Nephron (organoid): ENCODE data around the gene CDKN2AIP.
"Not testable (repeated sequence)": the region's sequence is repeated elsewhere in the genome, so short reads cannot be mapped to it uniquely, and the experiment has no call there.

ENCODE experiments used
- H3K27ac Mint-ChIP-seq, 3 experiments: 2 replicates each; pipeline ENCODE4 v1.8.0; 2020; ENCODE audit warnings: mixed read lengths in 3 of 3, mild to moderate bottlenecking in 2 of 3, moderate library complexity in 1 of 3
- H3K27me3 Mint-ChIP-seq: 2 replicates; pipeline ENCODE4 v1.8.0; 2021; ENCODE audit warnings: low read depth, mild to moderate bottlenecking, moderate library complexity, mixed read lengths
- H3K36me3 Mint-ChIP-seq: 2 replicates; pipeline ENCODE4 v1.8.0; 2020; ENCODE audit warnings: low read depth, mixed read lengths
- H3K4me1 Mint-ChIP-seq: 2 replicates; pipeline ENCODE4 v1.8.0; 2020; ENCODE audit warnings: mixed read lengths
- H3K4me3 Mint-ChIP-seq, 3 experiments: 2 replicates each; pipeline ENCODE4 v1.8.0; 2020; ENCODE audit warnings: mild to moderate bottlenecking in 3 of 3, mixed read lengths in 3 of 3, moderate library complexity in 2 of 3
- H3K9me3 Mint-ChIP-seq: 2 replicates; pipeline ENCODE4 v1.8.0; 2020; ENCODE audit warnings: mixed read lengths
- TF ChIP-seq, protein P1 (sequence below), 3 experiments: fragments of 200-600 bp; sonication (generic); IDR thresholded peaks; one replicate each; pipeline ENCODE4 v1.5.0; 2021; ENCODE audit warnings: antibody characterized with exemption in 3 of 3; ENCODE audit not compliant: unreplicated experiment in 3 of 3

CDKN2AIP gene

DNA sequence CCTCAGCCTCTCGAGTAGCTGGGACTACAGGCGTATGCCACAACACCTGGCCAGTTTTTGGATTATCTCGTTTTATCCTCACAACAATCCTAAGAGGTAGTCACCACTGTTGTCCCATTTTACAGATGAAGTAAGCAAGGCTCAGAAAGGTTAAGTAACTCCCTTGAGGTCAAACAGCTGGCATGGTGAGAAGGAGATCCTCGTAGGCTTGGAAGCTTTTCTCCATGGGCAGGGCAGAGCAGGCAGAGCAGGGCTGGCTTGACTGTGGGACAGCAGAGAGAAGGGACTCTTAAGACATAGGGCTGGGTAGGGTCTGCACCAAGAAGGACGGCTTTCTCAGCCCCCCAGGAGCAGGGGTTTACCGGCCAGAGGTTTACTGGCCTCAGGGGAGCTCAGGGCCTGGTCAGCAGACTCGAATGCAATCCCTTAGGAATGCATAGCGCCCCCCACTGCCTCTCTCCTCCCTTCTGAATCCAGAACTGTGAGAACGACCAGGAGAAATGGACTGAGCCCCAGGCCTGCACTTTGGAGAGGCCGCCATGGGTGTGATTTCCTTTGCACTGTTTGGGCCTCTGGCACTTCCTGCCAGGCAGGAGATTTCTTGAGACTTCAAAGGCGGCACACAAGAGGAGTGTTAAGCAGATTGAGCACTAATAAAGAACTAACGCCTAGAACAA, 14.0 kb upstream of the CDKN2AIP start:
- H3K9me3 Mint-ChIP-seq: no peaks in the 10 kb centered on the region
- H3K27ac Mint-ChIP-seq: peak overlapping the region; percentile 54 to 75 (median 57)
- no peaks in the 10 kb centered on the region for H3K4me1 Mint-ChIP-seq
- TF ChIP-seq, protein P1, sequence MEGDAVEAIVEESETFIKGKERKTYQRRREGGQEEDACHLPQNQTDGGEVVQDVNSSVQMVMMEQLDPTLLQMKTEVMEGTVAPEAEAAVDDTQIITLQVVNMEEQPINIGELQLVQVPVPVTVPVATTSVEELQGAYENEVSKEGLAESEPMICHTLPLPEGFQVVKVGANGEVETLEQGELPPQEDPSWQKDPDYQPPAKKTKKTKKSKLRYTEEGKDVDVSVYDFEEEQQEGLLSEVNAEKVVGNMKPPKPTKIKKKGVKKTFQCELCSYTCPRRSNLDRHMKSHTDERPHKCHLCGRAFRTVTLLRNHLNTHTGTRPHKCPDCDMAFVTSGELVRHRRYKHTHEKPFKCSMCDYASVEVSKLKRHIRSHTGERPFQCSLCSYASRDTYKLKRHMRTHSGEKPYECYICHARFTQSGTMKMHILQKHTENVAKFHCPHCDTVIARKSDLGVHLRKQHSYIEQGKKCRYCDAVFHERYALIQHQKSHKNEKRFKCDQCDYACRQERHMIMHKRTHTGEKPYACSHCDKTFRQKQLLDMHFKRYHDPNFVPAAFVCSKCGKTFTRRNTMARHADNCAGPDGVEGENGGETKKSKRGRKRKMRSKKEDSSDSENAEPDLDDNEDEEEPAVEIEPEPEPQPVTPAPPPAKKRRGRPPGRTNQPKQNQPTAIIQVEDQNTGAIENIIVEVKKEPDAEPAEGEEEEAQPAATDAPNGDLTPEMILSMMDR (IDR thresholded peaks at IDR 0.05; ENCODE audit: unreplicated experiment in 3 of 3): no peak
- H3K36me3 Mint-ChIP-seq: peaks cover 3% of the 10 kb centered on the region
- no peak overlapping the region for H3K4me3 Mint-ChIP-seq
- H3K27me3 Mint-ChIP-seq: no peaks in the 10 kb centered on the region

DNA sequence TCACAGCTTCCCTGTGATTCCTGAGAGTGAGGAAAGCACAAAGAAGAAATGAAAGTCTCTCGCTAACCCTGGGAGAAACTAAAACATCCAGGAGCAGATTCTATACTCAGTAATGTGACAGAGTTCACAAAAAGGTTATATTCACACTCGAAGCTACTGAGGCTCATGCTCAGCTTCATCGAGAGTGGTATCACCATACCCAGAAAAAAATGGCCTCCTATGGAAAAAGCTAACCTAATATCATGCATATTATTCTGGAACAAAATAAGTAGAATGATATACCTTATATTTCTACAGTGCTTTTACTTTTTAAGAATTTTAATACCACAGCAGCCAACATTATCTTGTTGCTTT, 13.5 kb upstream of the CDKN2AIP start:
- TF ChIP-seq, protein P1 (IDR thresholded peaks at IDR 0.05; ENCODE audit: unreplicated experiment in 3 of 3): no peak
- H3K4me1 Mint-ChIP-seq: no peaks in the 10 kb centered on the region
- H3K27me3 Mint-ChIP-seq: no peaks in the 10 kb centered on the region
- no peaks in the 10 kb centered on the region for H3K9me3 Mint-ChIP-seq
- H3K4me3 Mint-ChIP-seq: no peak overlapping the region
- H3K27ac Mint-ChIP-seq: peak overlapping the region; percentile 54 to 75 (median 57)
- H3K36me3 Mint-ChIP-seq: peaks cover 3% of the 10 kb centered on the region

DNA sequence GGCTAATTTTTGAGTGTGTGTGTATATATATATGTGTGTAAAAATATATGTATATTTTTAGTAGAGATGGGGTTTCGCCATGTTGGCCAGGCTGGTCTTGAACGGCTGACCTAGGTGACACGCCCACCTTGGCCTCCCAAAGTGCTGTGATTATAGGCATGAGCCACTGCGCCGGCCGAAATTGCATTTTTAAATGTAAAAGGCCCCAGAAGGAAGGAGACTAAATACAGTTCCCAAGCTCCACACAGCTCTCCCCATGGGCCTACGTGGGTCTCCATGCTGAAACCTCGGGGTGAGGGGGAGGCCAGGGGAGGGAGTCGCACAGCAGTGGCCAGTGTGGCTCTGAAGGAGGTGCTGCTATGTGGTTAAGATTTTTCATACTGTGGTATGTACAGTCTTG, 12.8 kb upstream of the CDKN2AIP start:
- H3K27me3 Mint-ChIP-seq: no peaks in the 10 kb centered on the region
- no peak overlapping the region for H3K27ac Mint-ChIP-seq
- H3K36me3 Mint-ChIP-seq: peaks cover 3% of the 10 kb centered on the region
- no peaks in the 10 kb centered on the region for H3K9me3 Mint-ChIP-seq
- TF ChIP-seq, protein P1 (IDR thresholded peaks at IDR 0.05; ENCODE audit: unreplicated experiment in 3 of 3): no peak
- no peaks in the 10 kb centered on the region for H3K4me1 Mint-ChIP-seq
- no peak overlapping the region for H3K4me3 Mint-ChIP-seq

DNA sequence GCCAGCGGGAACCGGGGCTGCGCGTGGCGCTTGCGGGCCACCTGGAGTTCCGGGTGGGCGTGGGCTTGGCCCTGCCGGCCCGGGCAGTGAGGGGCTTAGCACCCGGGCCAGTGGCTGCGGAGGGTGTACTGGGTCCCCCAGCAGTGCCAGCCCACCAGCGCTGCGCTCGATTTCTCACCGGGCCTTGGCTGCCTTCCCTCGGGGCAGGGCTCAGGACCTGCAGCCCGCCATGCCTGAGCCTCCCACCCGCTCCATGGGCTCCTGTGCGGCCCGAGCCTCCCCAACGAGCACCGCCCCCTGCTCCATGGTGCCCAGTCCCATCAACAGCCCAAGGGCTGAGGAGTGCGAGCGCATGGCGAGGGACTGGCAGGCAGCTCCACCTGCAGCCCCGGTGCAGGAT, 11.3 kb upstream of the CDKN2AIP start:
- not testable (repeated sequence) for H3K9me3 Mint-ChIP-seq

DNA sequence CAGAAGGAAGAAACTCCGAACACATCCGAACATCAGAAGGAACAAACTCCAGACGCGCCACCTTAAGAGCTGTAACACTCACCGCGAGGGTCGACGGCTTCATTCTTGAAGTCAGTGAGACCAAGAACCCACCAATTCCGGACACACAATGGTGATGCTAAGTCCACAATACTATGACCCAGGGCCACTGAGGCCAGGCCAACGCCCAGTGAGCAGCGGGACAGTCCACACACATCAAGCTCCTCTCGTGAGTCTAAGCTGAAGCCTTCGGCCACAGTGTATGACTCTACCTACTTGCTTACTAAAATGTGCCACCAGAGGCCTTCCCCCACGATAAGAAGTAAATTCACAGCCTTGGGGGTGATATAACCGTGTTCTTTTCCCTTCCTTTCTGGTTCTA, 10.2 kb upstream of the CDKN2AIP start:
- Mint-ChIP-seq H3K27ac (no peak overlapping the region), H3K4me1 (no peaks in the 10 kb centered on the region), H3K4me3 (no peak overlapping the region), H3K36me3 (peaks cover 3% of the 10 kb centered on the region), H3K27me3 (no peaks in the 10 kb centered on the region), H3K9me3 (no peaks in the 10 kb centered on the region)
- TF ChIP-seq, protein P1 (IDR thresholded peaks at IDR 0.05; ENCODE audit: unreplicated experiment in 3 of 3): no peak

More for the DNA sequence above, 11.3 kb upstream of the CDKN2AIP start:
- H3K27me3 Mint-ChIP-seq, H3K36me3 Mint-ChIP-seq, H3K4me3 Mint-ChIP-seq, H3K27ac Mint-ChIP-seq, H3K4me1 Mint-ChIP-seq: not testable (repeated sequence)

DNA sequence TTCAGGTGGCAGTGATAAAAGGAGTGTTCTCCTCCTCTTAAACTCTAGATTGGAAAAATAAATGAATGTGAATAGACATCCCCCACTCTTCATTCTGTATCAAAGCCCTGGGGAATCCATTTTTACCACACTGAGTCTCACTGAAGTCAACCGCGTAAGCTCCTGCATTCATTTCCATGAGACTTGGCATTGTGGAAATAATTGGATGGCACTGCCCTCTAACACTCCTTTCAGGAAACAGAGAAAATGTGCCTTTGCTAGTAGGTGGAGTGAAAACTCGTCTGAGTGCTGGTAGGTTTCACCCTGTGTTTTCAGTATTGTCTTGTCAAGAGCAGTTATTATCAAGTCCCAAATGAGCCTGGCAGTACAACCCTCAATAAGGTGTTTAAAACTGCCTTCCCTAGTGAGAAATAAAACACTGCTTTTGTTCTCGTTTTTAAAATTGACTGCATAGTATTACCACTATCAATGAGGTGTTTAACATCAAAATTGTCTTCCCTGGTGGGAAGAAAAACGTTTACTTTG, 9.7 kb upstream of the CDKN2AIP start:
- no peaks in the 10 kb centered on the region for H3K4me1 Mint-ChIP-seq
- no peak overlapping the region for H3K4me3 Mint-ChIP-seq
- no peaks in the 10 kb centered on the region for H3K27me3 Mint-ChIP-seq
- TF ChIP-seq, protein P1 (IDR thresholded peaks at IDR 0.05; ENCODE audit: unreplicated experiment in 3 of 3): no peak
- peaks cover 3% of the 10 kb centered on the region for H3K36me3 Mint-ChIP-seq
- no peak overlapping the region for H3K27ac Mint-ChIP-seq
- no peaks in the 10 kb centered on the region for H3K9me3 Mint-ChIP-seq
